HepG2 (cell line): Measurements from ENCODE around the gene LAIR1.

Experiments
- ARNT ChIP-seq: fragments of 450-650 bp; IDR thresholded peaks from 2 replicates; pipeline ENCODE4 v1.6.1; 2017
- EZH2 ChIP-seq: conservative IDR thresholded peaks from 2 replicates; pipeline ENCODE4 v1.6.1; 2012; ENCODE audit warnings: mild to moderate bottlenecking, low read depth, low read length, moderate library complexity
- JUN ChIP-seq: sonication (generic); formaldehyde crosslinking; IDR thresholded peaks from 2 replicates; pipeline ENCODE4 v1.4.0; 2020; ENCODE audit warnings: mild to moderate bottlenecking, missing genetic modification reagents
- KLF16 ChIP-seq, 2 experiments: sonication (generic) in 1 of 2; formaldehyde crosslinking in 1 of 2; IDR thresholded peaks; 2 replicates each; pipeline versions ENCODE4 v1.6.1 to v1.8.0; 2016 to 2023; ENCODE audit warnings: missing genetic modification reagents in 2 of 2, missing compliant biosample characterization in 1 of 2
- NFIB ChIP-seq: sonication (generic); formaldehyde crosslinking; IDR thresholded peaks from 2 replicates; pipeline ENCODE4 v1.9.0; 2021; ENCODE audit warnings: missing genetic modification reagents, mild to moderate bottlenecking, borderline replicate concordance
- POLR2AphosphoS5 ChIP-seq: IDR thresholded peaks from 2 replicates; pipeline ENCODE4 v1.6.1; 2012; ENCODE audit warnings: low read depth, low read length
- ZNF343 ChIP-seq: sonication (generic); formaldehyde crosslinking; IDR thresholded peaks from 2 replicates; pipeline ENCODE4 v1.4.0; 2020; ENCODE audit warnings: mild to moderate bottlenecking, missing genetic modification reagents
- ZNF367 ChIP-seq: sonication (generic); formaldehyde crosslinking; IDR thresholded peaks from 2 replicates; pipeline ENCODE4 v1.4.0; 2020; ENCODE audit warnings: missing genetic modification reagents, borderline replicate concordance
- ZNF879 ChIP-seq: sonication (generic); formaldehyde crosslinking; IDR thresholded peaks from 2 replicates; pipeline ENCODE4 v1.8.1; 2023; ENCODE audit warnings: missing genetic modification reagents
- TF ChIP-seq, protein P1 (sequence below): sonication (generic); formaldehyde crosslinking; IDR thresholded peaks from 2 replicates; pipeline ENCODE4 v1.9.0; 2021; ENCODE audit warnings: missing genetic modification reagents, borderline replicate concordance
- TF ChIP-seq, protein P2 (sequence below): sonication (generic); formaldehyde crosslinking; IDR thresholded peaks from 2 replicates; pipeline ENCODE4 v1.5.1; 2020; ENCODE audit warnings: mild to moderate bottlenecking, missing genetic modification reagents, borderline replicate concordance
- TF ChIP-seq, protein P3 (sequence below): sonication (generic); formaldehyde crosslinking; IDR thresholded peaks from 2 replicates; pipeline ENCODE4 v1.5.0; 2020; ENCODE audit warnings: mild to moderate bottlenecking, missing genetic modification reagents, moderate library complexity

DNA sequence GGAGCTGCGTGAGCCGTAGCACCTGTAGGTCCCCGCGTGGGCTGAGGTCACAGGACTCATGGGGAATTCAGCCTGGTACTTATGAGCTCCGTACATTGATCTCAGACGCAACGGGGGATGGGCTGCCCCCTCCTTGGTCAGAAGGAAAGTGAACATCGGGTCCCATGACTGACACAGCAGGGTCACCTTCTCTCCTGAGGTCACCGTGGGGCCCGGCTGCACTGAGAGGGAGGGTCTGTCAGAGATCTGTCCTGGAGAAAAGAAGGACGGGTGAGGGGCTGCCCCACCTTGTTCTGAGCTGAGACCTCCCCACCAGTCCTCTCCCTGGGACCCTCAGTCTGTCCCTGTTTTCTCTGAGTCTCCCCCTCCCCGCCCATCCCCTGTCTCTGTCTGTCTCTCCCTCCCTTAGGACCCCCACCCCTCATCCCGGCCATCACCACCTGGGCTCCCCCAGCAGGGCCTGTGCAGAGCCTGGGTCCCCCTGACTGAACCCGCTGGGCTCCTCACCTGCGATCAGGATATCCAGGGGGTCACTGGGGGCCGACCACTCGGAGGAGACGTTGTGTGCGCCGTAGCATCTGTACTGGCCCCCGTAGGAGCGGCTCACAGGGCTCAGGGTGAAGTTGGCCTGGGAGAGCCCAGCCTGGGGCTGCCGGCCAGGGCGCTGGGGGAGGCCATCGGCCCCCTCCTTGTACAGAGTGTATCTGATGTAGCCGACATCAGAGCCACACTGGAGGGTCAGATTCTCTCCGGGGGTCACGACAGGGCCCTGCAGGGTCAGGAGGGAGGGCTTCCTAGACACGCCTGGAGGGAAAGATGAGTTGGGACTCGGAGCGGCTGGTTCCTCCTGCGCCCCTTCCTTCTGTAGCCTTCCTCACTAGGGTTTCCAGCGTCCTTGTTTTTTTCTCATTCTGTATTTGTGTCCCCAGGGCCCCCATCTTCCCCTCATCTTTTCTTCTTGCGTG, 27.6 kb downstream of the LAIR1 start:
- TF ChIP-seq ZNF343 (CRISPR knock-in tag) (no peak), ZNF879 (CRISPR knock-in tag) (no peak), NFIB (no peak), EZH2 (no peak), KLF16 (CRISPR knock-in tag; IDR thresholded peaks at IDR 0.05) (no peak), ZNF367 (CRISPR knock-in tag) (no peak), JUN (CRISPR knock-in tag) (no peak), ARNT (no peak), POLR2AphosphoS5 (no peak)
- TF ChIP-seq, protein P1, sequence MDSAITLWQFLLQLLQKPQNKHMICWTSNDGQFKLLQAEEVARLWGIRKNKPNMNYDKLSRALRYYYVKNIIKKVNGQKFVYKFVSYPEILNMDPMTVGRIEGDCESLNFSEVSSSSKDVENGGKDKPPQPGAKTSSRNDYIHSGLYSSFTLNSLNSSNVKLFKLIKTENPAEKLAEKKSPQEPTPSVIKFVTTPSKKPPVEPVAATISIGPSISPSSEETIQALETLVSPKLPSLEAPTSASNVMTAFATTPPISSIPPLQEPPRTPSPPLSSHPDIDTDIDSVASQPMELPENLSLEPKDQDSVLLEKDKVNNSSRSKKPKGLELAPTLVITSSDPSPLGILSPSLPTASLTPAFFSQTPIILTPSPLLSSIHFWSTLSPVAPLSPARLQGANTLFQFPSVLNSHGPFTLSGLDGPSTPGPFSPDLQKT (CRISPR knock-in tag), result no peak
- TF ChIP-seq, protein P2, sequence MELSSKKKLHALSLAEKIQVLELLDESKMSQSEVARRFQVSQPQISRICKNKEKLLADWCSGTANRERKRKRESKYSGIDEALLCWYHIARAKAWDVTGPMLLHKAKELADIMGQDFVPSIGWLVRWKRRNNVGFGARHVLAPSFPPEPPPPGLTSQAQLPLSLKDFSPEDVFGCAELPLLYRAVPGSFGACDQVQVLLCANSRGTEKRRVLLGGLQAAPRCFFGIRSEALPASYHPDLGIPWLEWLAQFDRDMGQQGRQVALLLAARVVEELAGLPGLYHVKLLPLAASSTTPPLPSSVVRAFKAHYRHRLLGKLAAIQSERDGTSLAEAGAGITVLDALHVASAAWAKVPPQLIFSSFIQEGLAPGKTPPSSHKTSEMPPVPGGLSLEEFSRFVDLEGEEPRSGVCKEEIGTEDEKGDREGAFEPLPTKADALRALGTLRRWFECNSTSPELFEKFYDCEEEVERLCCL (CRISPR knock-in tag), result no peak
- TF ChIP-seq, protein P3, sequence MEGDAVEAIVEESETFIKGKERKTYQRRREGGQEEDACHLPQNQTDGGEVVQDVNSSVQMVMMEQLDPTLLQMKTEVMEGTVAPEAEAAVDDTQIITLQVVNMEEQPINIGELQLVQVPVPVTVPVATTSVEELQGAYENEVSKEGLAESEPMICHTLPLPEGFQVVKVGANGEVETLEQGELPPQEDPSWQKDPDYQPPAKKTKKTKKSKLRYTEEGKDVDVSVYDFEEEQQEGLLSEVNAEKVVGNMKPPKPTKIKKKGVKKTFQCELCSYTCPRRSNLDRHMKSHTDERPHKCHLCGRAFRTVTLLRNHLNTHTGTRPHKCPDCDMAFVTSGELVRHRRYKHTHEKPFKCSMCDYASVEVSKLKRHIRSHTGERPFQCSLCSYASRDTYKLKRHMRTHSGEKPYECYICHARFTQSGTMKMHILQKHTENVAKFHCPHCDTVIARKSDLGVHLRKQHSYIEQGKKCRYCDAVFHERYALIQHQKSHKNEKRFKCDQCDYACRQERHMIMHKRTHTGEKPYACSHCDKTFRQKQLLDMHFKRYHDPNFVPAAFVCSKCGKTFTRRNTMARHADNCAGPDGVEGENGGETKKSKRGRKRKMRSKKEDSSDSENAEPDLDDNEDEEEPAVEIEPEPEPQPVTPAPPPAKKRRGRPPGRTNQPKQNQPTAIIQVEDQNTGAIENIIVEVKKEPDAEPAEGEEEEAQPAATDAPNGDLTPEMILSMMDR, result no peak
